IMR-90 (cell line): ENCODE results near the gene HORMAD1. TPM values are rescaled to one million over a fixed set of nuclear protein-coding genes. Genes with fewer than 3 reads are reported as not detected.

Experiments used
- ATAC-seq: fragments of 200-7000 bp; cut with Tn5 transposase; 2 replicates; pipeline ENCODE4 v1.9.1; 2020; ENCODE audit warnings: low read depth, mild to moderate bottlenecking, moderate library complexity
- BruUV-seq: library from RNA; stranded (reverse); fragments of 400-500 nt; replicated peaks from 2 replicates; lab custom pipeline; 2021; lab: Mats Ljungman, UMichigan
- CTCF ChIA-PET: fragments of 300-600 bp; formaldehyde crosslinking; extraction: SDS; loops from one replicate; lab custom pipeline; 2021; ENCODE audit warnings: antibody characterized with exemption; lab: Yijun Ruan, JAX
- POLR2A ChIA-PET: fragments of 300-600 bp; sonication (Branson Sonifier 250); formaldehyde crosslinking; loops from one replicate; lab custom pipeline; 2022; ENCODE audit warnings: antibody characterized with exemption; ENCODE audit not compliant: unreplicated experiment; lab: Charles Lee
- DNase-seq: peaks from one replicate; pipeline ENCODE4 v3.0.0; 2013
- H2AFZ ChIP-seq: replicated peaks from 2 replicates; pipeline ENCODE3; 2013; ENCODE audit warnings: low read length, mild to moderate bottlenecking; ENCODE audit not compliant: poor library complexity
- H2AK5ac ChIP-seq: 2 replicates; pipeline ENCODE4 v1.6.1; 2013; ENCODE audit warnings: low read depth, low read length, inconsistent platforms
- H2AK9ac ChIP-seq: replicated peaks from 2 replicates; pipeline ENCODE3; 2013; ENCODE audit warnings: mild to moderate bottlenecking, low read depth, low read length, moderate library complexity; ENCODE audit not compliant: poor library complexity
- H2BK120ac ChIP-seq: 2 replicates; pipeline ENCODE4 v1.6.1; 2013; ENCODE audit warnings: low read depth, low read length, inconsistent platforms
- H2BK15ac ChIP-seq: 3 replicates; pipeline ENCODE4 v1.6.1; 2013; ENCODE audit warnings: low read depth, low read length, inconsistent platforms
- H2BK20ac ChIP-seq: 2 replicates; pipeline ENCODE4 v1.6.1; 2013; ENCODE audit warnings: low read depth, mild to moderate bottlenecking, inconsistent platforms, low read length, moderate library complexity
- H2BK5ac ChIP-seq: 2 replicates; pipeline ENCODE4 v1.6.1; 2013; ENCODE audit warnings: mild to moderate bottlenecking, low read depth, low read length, inconsistent platforms; ENCODE audit not compliant: poor library complexity, severe bottlenecking
- H3K14ac ChIP-seq: replicated peaks from 2 replicates; pipeline ENCODE4 v1.6.1; 2013; ENCODE audit warnings: low read depth, low read length, inconsistent platforms
- H3K18ac ChIP-seq: 2 replicates; pipeline ENCODE4 v1.6.1; 2013; ENCODE audit warnings: low read depth, low read length, control low read depth
- H3K23ac ChIP-seq: 2 replicates; pipeline ENCODE4 v1.6.1; 2013; ENCODE audit warnings: low read depth, low read length, inconsistent platforms
- H3K27ac ChIP-seq: 2 replicates; pipeline ENCODE4 v1.5.1; 2013; ENCODE audit warnings: mild to moderate bottlenecking, control low read depth, low read length; ENCODE audit not compliant: insufficient read depth
- H3K27me3 ChIP-seq: 2 replicates; pipeline ENCODE4 v1.6.1; 2013; ENCODE audit warnings: low read length; ENCODE audit not compliant: control insufficient read depth, insufficient read depth
- H3K36me3 ChIP-seq: 2 replicates; pipeline ENCODE4 v1.6.1; 2013; ENCODE audit warnings: low read length, mixed read lengths; ENCODE audit not compliant: control insufficient read depth, insufficient read depth
- H3K4ac ChIP-seq: 2 replicates; pipeline ENCODE4 v1.6.1; 2013; ENCODE audit warnings: low read depth, low read length, inconsistent platforms
- H3K4me1 ChIP-seq: 2 replicates; pipeline ENCODE4 v1.6.1; 2013; ENCODE audit warnings: low read length, mixed read lengths; ENCODE audit not compliant: control insufficient read depth, insufficient read depth
- H3K4me2 ChIP-seq: 2 replicates; pipeline ENCODE4 v1.6.1; 2013; ENCODE audit warnings: low read depth, mild to moderate bottlenecking, control low read depth, low read length, moderate library complexity
- H3K4me3 ChIP-seq: 2 replicates; pipeline ENCODE4 v1.5.1; 2013; ENCODE audit warnings: low read depth, mild to moderate bottlenecking, control low read depth, low read length, moderate library complexity; ENCODE audit not compliant: insufficient read depth
- H3K56ac ChIP-seq: 2 replicates; pipeline ENCODE4 v1.6.1; 2013; ENCODE audit warnings: low read length, inconsistent platforms; ENCODE audit not compliant: insufficient read depth; ENCODE audit errors: extremely low read depth
- H3K79me1 ChIP-seq, 2 experiments: 2 replicates each; pipeline ENCODE4 v1.6.1; 2013; ENCODE audit warnings: low read length in 2 of 2, inconsistent platforms in 1 of 2, low read depth in 1 of 2
- H3K9ac ChIP-seq: 2 replicates; pipeline ENCODE4 v1.6.1; 2013; ENCODE audit warnings: low read depth, low read length, control low read depth
- H3K9me1 ChIP-seq: 2 replicates; pipeline ENCODE4 v1.6.1; 2013; ENCODE audit warnings: low read length, inconsistent platforms; ENCODE audit not compliant: insufficient read depth
- H3K9me3 ChIP-seq: 2 replicates; pipeline ENCODE4 v1.6.1; 2013; ENCODE audit warnings: low read length; ENCODE audit not compliant: control insufficient read depth, insufficient read depth
- H4K20me1 ChIP-seq: 2 replicates; pipeline ENCODE4 v1.6.1; 2013; ENCODE audit warnings: low read length, inconsistent platforms; ENCODE audit not compliant: insufficient read depth
- H4K5ac ChIP-seq: 2 replicates; pipeline ENCODE4 v1.6.1; 2013; ENCODE audit warnings: mild to moderate bottlenecking, low read depth, low read length, control low read depth
- H4K8ac ChIP-seq, 2 experiments: 2 replicates each; pipeline ENCODE4 v1.6.1; 2013; ENCODE audit warnings: low read depth in 2 of 2, low read length in 2 of 2, control low read depth in 1 of 2, inconsistent platforms in 1 of 2
- H4K91ac ChIP-seq: 2 replicates; pipeline ENCODE4 v1.6.1; 2013; ENCODE audit warnings: low read depth, low read length, inconsistent platforms; ENCODE audit not compliant: insufficient read depth
- BHLHE40 ChIP-seq: fragments of 150-350 bp; IDR thresholded peaks from 2 replicates; pipeline ENCODE4 v1.6.1; 2016; ENCODE audit warnings: mild to moderate bottlenecking, low read depth, low read length
- CHD1 ChIP-seq: IDR thresholded peaks from 2 replicates; pipeline ENCODE4 v1.6.1; 2012; ENCODE audit warnings: low read depth, low read length, improper control_type of control experiment
- ELK1 ChIP-seq: fragments of 150-350 bp; IDR thresholded peaks from 2 replicates; pipeline ENCODE4 v1.6.1; 2016; ENCODE audit warnings: low read depth, mild to moderate bottlenecking, low read length, moderate library complexity, borderline replicate concordance
- FOS ChIP-seq: fragments of 150-350 bp; IDR thresholded peaks from 2 replicates; pipeline ENCODE4 v1.6.1; 2016; ENCODE audit warnings: low read depth, low read length
- MXI1 ChIP-seq: IDR thresholded peaks from 2 replicates; pipeline ENCODE4 v1.6.1; 2012; ENCODE audit warnings: low read depth, mild to moderate bottlenecking, low read length, moderate library complexity, borderline replicate concordance
- NFE2L2 ChIP-seq: fragments of 150-350 bp; IDR thresholded peaks from 2 replicates; pipeline ENCODE4 v1.6.1; 2016; ENCODE audit warnings: low read depth, mild to moderate bottlenecking, low read length
- RAD21 ChIP-seq: IDR thresholded peaks from 2 replicates; pipeline ENCODE4 v1.6.1; 2012; ENCODE audit warnings: low read length, improper control_type of control experiment
- RFX5 ChIP-seq: IDR thresholded peaks from 2 replicates; pipeline ENCODE4 v1.8.0; 2012; ENCODE audit warnings: low read depth, mild to moderate bottlenecking, low read length, moderate library complexity
- SMC3 ChIP-seq: fragments of 150-350 bp; IDR thresholded peaks from 2 replicates; pipeline ENCODE4 v1.6.1; 2016; ENCODE audit warnings: low read depth, mild to moderate bottlenecking, antibody characterized with exemption, low read length, moderate library complexity
- USF2 ChIP-seq: fragments of 150-350 bp; IDR thresholded peaks from 2 replicates; pipeline ENCODE4 v1.6.1; 2017; ENCODE audit warnings: mild to moderate bottlenecking, antibody characterized with exemption, low read length, low read depth
- WGBS, 2 experiments: methylation state at CpG; one replicate each; pipeline versions ENCODE4 v1.1.5 to v1.1.7; 2013; ENCODE audit warnings: missing lambda C conversion rate in 2 of 2; ENCODE audit not compliant: insufficient read length in 1 of 2; ENCODE audit errors: extremely low coverage in 2 of 2; 5-methylcytosine and 5-hydroxymethylcytosine counted together
- dilution Hi-C: fragments of 300-500 bp; cut with HindIII; formaldehyde crosslinking; loops from one replicate; pipeline ENCODE4 v1.14.3; 2018; ENCODE audit warnings: low sequenced_read_pairs; ENCODE audit not compliant: unreplicated experiment
- in situ Hi-C: fragments of 300-500 bp; cut with MboI; formaldehyde crosslinking; loops from 3 replicates; pipeline ENCODE4 v1.14.3; 2019; ENCODE audit warnings: low sequenced_read_pairs, inconsistent platforms, mixed read lengths
- intact Hi-C: fragments of 100-400 bp; cut with micrococcal nuclease; formaldehyde crosslinking; loops from 2 replicates; pipeline ENCODE4 v1.10.0; 2022
- polyA plus RNA-seq, 3 experiments: library from polyadenylated mRNA; depleted of rRNA; stranded (reverse); fragments of >200 nt; gene quantifications; 2 replicates each; pipeline ENCODE4 v1.2.3, GENCODE V29; 2012; ENCODE audit warnings: low replicate concordance in 1 of 3
- total RNA-seq: library from RNA; depleted of rRNA; stranded (reverse); fragments of >200 nt; gene quantifications from 2 replicates; pipeline ENCODE4 v1.2.3, GENCODE V29; 2012

The HORMAD1 gene
- total and polyA plus RNA-seq, 2 of the 4 experiments (the other 2 are of a cell fraction), result not detected

GRCh38 chr1:150696162-150696561 lies 24.5 kb downstream of the HORMAD1 start:
- Histone ChIP-seq H3K9ac (peak overlapping the region; percentile 20; the same call in 1 of the 2 replicates), H3K27ac (no peak overlapping the region)

More at GRCh38 chr1:150696162-150696561, 24.5 kb downstream of the HORMAD1 start:
- TF ChIP-seq USF2, result no peak
- TF ChIP-seq MXI1, result no peak
- no peak for TF ChIP-seq RFX5
- TF ChIP-seq FOS, result no peak
- no peak for TF ChIP-seq ELK1
- TF ChIP-seq RAD21, result no peak
- TF ChIP-seq CHD1, result no peak
- no peak for TF ChIP-seq BHLHE40
- TF ChIP-seq NFE2L2, result no peak
- TF ChIP-seq SMC3, result no peak
- Histone ChIP-seq H3K9me3 (no peaks in the 10 kb centered on the region), H4K91ac (no peak overlapping the region), H3K9me1 (no peaks in the 10 kb centered on the region), H4K5ac (no peak overlapping the region), H3K18ac (no peak overlapping the region), H3K36me3 (peaks cover 6% of the 10 kb centered on the region; the same call in 1 of the 2 replicates), H4K20me1 (no peaks in the 10 kb centered on the region), H3K79me1 (peaks cover 0 to 19% of the 10 kb centered on the region in 2 experiments; a peak in 3 of 4 replicates), H3K14ac (no peak overlapping the region), H3K4ac (no peak overlapping the region), H3K4me3 (peak overlapping the region; percentile 74), H2BK120ac (no peak overlapping the region), H3K4me1 (no peaks in the 10 kb centered on the region), H4K8ac (no peak overlapping the region), H3K27me3 (no peaks in the 10 kb centered on the region), H3K56ac (no peak overlapping the region), H3K23ac (no peak overlapping the region), H2AFZ (no peak overlapping the region), H2BK15ac (no peak overlapping the region), H2BK20ac (no peak overlapping the region), H2AK5ac (no peak overlapping the region), H3K4me2 (peak overlapping the region; percentile 73), H2AK9ac (no peak overlapping the region), H2BK5ac (no peak overlapping the region)
- ChIA-PET CTCF (interaction anchor here (0.8 to 1.2 kb wide), 2 partner anchors 117 to 135 kb away, joined by 3 read pairs; no protein-coding TSS in a partner anchor), POLR2A (no interaction called here)
- no CpG with 5 or more reads among the region's 1 CpG for WGBS, 2 experiments
- intact Hi-C loops, result loop anchor here (2.0 to 5.0 kb wide), 2 partner anchors 117 to 134 kb away; no protein-coding TSS in a partner anchor
- in situ Hi-C loops, result no loop called here
- BruUV-seq, result no TSS peak
- no peak for ATAC-seq
- DNase-seq, result no peak
- dilution Hi-C loops, result no loop called here
